ENCODE measurements around the gene C2orf72.
A peak's percentile ranks its signal among the peaks of the same experiment; 100 is the strongest.
"Not testable (repeated sequence)": the region's sequence is repeated elsewhere in the genome, so short reads cannot be mapped to it uniquely, and the experiment has no call there.

C2orf72 gene

GRCh38 chr2:231015478-231015877 lies 21.8 kb upstream of the C2orf72 start:
- DNase-seq (ENCODE audit: low spot score) = no peak

- no peak for DNase-seq (ENCODE audit: low spot score)
Observed at GRCh38 chr2:231015926-231016325, 21.4 kb upstream of the C2orf72 start.

- no peak for DNase-seq (ENCODE audit: low spot score)
Observed at GRCh38 chr2:231016566-231017230, 20.6 kb upstream of the C2orf72 start.

- peak; percentile 35 for DNase-seq (ENCODE audit: low spot score)
Observed at GRCh38 chr2:231017231-231017598, 20.1 kb upstream of the C2orf72 start.

- DNase-seq (ENCODE audit: low spot score) = no peak
Observed at GRCh38 chr2:231018184-231018583, 19.1 kb upstream of the C2orf72 start.

GRCh38 chr2:231025059-231025458 lies 12.3 kb upstream of the C2orf72 start:
- not testable (repeated sequence) for DNase-seq (ENCODE audit: low spot score)

- no peak for DNase-seq (ENCODE audit: low spot score)
Observed at GRCh38 chr2:231028889-231029288, 8.4 kb upstream of the C2orf72 start.

GRCh38 chr2:231029563-231029962 lies 7.8 kb upstream of the C2orf72 start:
- DNase-seq (ENCODE audit: low spot score) = no peak

GRCh38 chr2:231030725-231031124 lies 6.6 kb upstream of the C2orf72 start:
- no peak for DNase-seq (ENCODE audit: low spot score)

- DNase-seq (ENCODE audit: low spot score) = no peak
Observed at GRCh38 chr2:231032575-231033140, 4.7 kb upstream of the C2orf72 start.

- no peak for DNase-seq (ENCODE audit: low spot score)
Observed at GRCh38 chr2:231033147-231034132, 3.9 kb upstream of the C2orf72 start.

- no peak for DNase-seq (ENCODE audit: low spot score)
Observed at GRCh38 chr2:231034291-231034882, 2.9 kb upstream of the C2orf72 start.

GRCh38 chr2:231036131-231036530 lies 1.2 kb upstream of the C2orf72 start:
- DNase-seq (ENCODE audit: low spot score) = no peak

- no peak for DNase-seq (ENCODE audit: low spot score)
Observed at GRCh38 chr2:231036578-231037106, 681 bp upstream of the C2orf72 start.

- DNase-seq (ENCODE audit: low spot score) = peak; percentile 79
Observed at GRCh38 chr2:231037731-231038482, 584 bp downstream of the C2orf72 start.

- DNase-seq (ENCODE audit: low spot score) = peak; percentile 24
Observed at GRCh38 chr2:231038483-231039293, 1.4 kb downstream of the C2orf72 start.

GRCh38 chr2:231039294-231039664 lies 2.0 kb downstream of the C2orf72 start:
- no peak for DNase-seq (ENCODE audit: low spot score)

- DNase-seq (ENCODE audit: low spot score) = no peak
Observed at GRCh38 chr2:231039821-231040364, 2.6 kb downstream of the C2orf72 start.

GRCh38 chr2:231041061-231041689 lies 3.9 kb downstream of the C2orf72 start:
- DNase-seq (ENCODE audit: low spot score) = no peak

GRCh38 chr2:231043796-231044195 lies 6.5 kb downstream of the C2orf72 start:
- DNase-seq (ENCODE audit: low spot score) = no peak
